Keratinocyte (primary cell): ENCODE data around the gene GOLGA6L7. TPM values are rescaled to one million over a fixed set of nuclear protein-coding genes. Genes with fewer than 3 reads are reported as not detected.
"Not testable (repeated sequence)": the region's sequence is repeated elsewhere in the genome, so short reads cannot be mapped to it uniquely, and the experiment has no call there.

Experiments used
- DNase-seq: peaks from one replicate; pipeline ENCODE4 v3.0.0-alpha.2; 2011; ENCODE audit warnings: low read depth, missing footprints, low spot score
- FAIRE-seq: peaks from 2 replicates; lab custom pipeline; 2011; peaks lifted over from hg19 to GRCh38; lab: Jason Lieb, UNC
- H2AFZ ChIP-seq: 2 replicates; pipeline ENCODE4 v1.6.0; 2012; ENCODE audit warnings: low read length, control low read depth, inconsistent platforms; ENCODE audit not compliant: control insufficient read depth
- H3K27ac ChIP-seq: 2 replicates; pipeline ENCODE4 v1.5.1; 2011; ENCODE audit warnings: low read length; ENCODE audit not compliant: control insufficient read depth, insufficient read depth
- H3K27me3 ChIP-seq: 3 replicates; pipeline ENCODE4 v1.6.0; 2011; ENCODE audit warnings: low read length; ENCODE audit not compliant: control insufficient read depth, insufficient read depth; ENCODE audit errors: extremely low read depth
- H3K36me3 ChIP-seq, 2 experiments: 2 replicates in 1 of 2; 3 replicates in 1 of 2; pipeline ENCODE4 v1.5.1; 2011; ENCODE audit warnings: low read length in 2 of 2, mild to moderate bottlenecking in 1 of 2; ENCODE audit not compliant: control insufficient read depth in 2 of 2, insufficient read depth in 2 of 2; ENCODE audit errors: extremely low read depth in 1 of 2
- H3K4me1 ChIP-seq: 3 replicates; pipeline ENCODE4 v1.5.1; 2011; ENCODE audit warnings: low read length; ENCODE audit not compliant: control insufficient read depth, insufficient read depth; ENCODE audit errors: extremely low read depth
- H3K4me2 ChIP-seq: 3 replicates; pipeline ENCODE4 v1.6.0; 2011; ENCODE audit warnings: low read depth, low read length; ENCODE audit not compliant: control insufficient read depth, insufficient read depth; ENCODE audit errors: extremely low read depth
- H3K4me3 ChIP-seq, 3 experiments: fragments of 200-600 bp in 1 of 3; sonication (generic) in 1 of 3; 2 replicates in 2 of 3; 3 replicates in 1 of 3; pipeline ENCODE4 v1.5.1; 2011 to 2016; ENCODE audit warnings: low read length in 3 of 3, mild to moderate bottlenecking in 3 of 3, control low read depth in 2 of 3, inconsistent platforms in 1 of 3, low read depth in 1 of 3, mixed read lengths in 1 of 3, mixed run types in 1 of 3, moderate library complexity in 1 of 3; ENCODE audit not compliant: control insufficient read depth in 2 of 3, insufficient read depth in 2 of 3; ENCODE audit errors: extremely low read depth in 1 of 3
- H3K79me2 ChIP-seq: 2 replicates; pipeline ENCODE4 v1.6.0; 2012; ENCODE audit warnings: low read length; ENCODE audit not compliant: control insufficient read depth, insufficient read depth
- H3K9ac ChIP-seq: 3 replicates; pipeline ENCODE4 v1.6.0; 2011; ENCODE audit warnings: low read length; ENCODE audit not compliant: control insufficient read depth, insufficient read depth; ENCODE audit errors: extremely low read depth
- H3K9me1 ChIP-seq: 3 replicates; pipeline ENCODE4 v1.6.0; 2011; ENCODE audit warnings: low read length; ENCODE audit not compliant: control insufficient read depth, insufficient read depth; ENCODE audit errors: extremely low read depth
- H3K9me3 ChIP-seq: 2 replicates; pipeline ENCODE4 v1.5.1; 2012; ENCODE audit warnings: low read depth, low read length; ENCODE audit not compliant: control insufficient read depth
- H4K20me1 ChIP-seq: 3 replicates; pipeline ENCODE4 v1.6.0; 2011; ENCODE audit warnings: low read length; ENCODE audit not compliant: control insufficient read depth, insufficient read depth; ENCODE audit errors: extremely low read depth
- dilution Hi-C: fragments of 300-500 bp; cut with MboI; formaldehyde crosslinking; loops from one replicate; pipeline ENCODE4 v1.7.0; 2020; ENCODE audit warnings: low sequenced_read_pairs; ENCODE audit not compliant: extremely low pct_ligation_motif_present
- polyA plus RNA-seq, 5 experiments: library from polyadenylated mRNA; depleted of rRNA in 3 of 5; stranded (reverse) in 3 of 5; stranded (forward) in 1 of 5; unstranded in 1 of 5; fragments of >200 nt; gene quantifications; 1 replicate in 1 of 5; 2 replicates in 3 of 5; 3 replicates in 1 of 5; pipeline versions ENCODE4 v1.2.1 to v1.2.3, GENCODE V29; 2011 to 2012; ENCODE audit warnings: missing spikeins in 2 of 5, low read depth in 1 of 5, low replicate concordance in 1 of 5

GOLGA6L7 gene
- polyA plus RNA-seq, 1 donor (not counting 4 experiments of a cell fraction or from before 2014, with no cell fraction given): not detected

- H2AFZ ChIP-seq, H3K36me3 ChIP-seq, H4K20me1 ChIP-seq, H3K79me2 ChIP-seq, H3K9me3 ChIP-seq, H3K4me1 ChIP-seq, H3K9ac ChIP-seq, FAIRE-seq, dilution Hi-C loops, H3K4me3 ChIP-seq, H3K27ac ChIP-seq, H3K4me2 ChIP-seq, DNase-seq, H3K27me3 ChIP-seq, H3K9me1 ChIP-seq: not testable (repeated sequence)
These were observed 6.2 kb downstream of the GOLGA6L7 start for GRCh38 chr15:28842210-28842609.

GRCh38 chr15:28840285-28840684, 8.2 kb downstream of the GOLGA6L7 start:
- H2AFZ ChIP-seq, H3K4me2 ChIP-seq, H3K79me2 ChIP-seq, H3K9me1 ChIP-seq, H4K20me1 ChIP-seq, DNase-seq, FAIRE-seq, H3K4me1 ChIP-seq, dilution Hi-C loops, H3K9ac ChIP-seq, H3K27ac ChIP-seq, H3K36me3 ChIP-seq, H3K4me3 ChIP-seq, H3K27me3 ChIP-seq, H3K9me3 ChIP-seq: not testable (repeated sequence)

- H3K4me2 ChIP-seq, H3K27me3 ChIP-seq, H3K36me3 ChIP-seq, H3K4me3 ChIP-seq, H3K9ac ChIP-seq, H3K4me1 ChIP-seq, DNase-seq, H3K79me2 ChIP-seq, H2AFZ ChIP-seq, FAIRE-seq, dilution Hi-C loops, H4K20me1 ChIP-seq, H3K9me1 ChIP-seq, H3K27ac ChIP-seq, H3K9me3 ChIP-seq: not testable (repeated sequence)
These were observed 13.4 kb downstream of the GOLGA6L7 start for GRCh38 chr15:28834957-28835585.

GRCh38 chr15:28831897-28832587, 16.4 kb downstream of the GOLGA6L7 start:
- H3K9ac ChIP-seq, H4K20me1 ChIP-seq, dilution Hi-C loops, H3K4me1 ChIP-seq, H3K36me3 ChIP-seq, H3K4me2 ChIP-seq, H3K79me2 ChIP-seq, DNase-seq, FAIRE-seq, H3K9me3 ChIP-seq, H2AFZ ChIP-seq, H3K9me1 ChIP-seq, H3K4me3 ChIP-seq, H3K27ac ChIP-seq, H3K27me3 ChIP-seq: not testable (repeated sequence)

- H3K27me3 ChIP-seq, H3K4me1 ChIP-seq, H3K4me2 ChIP-seq, H3K79me2 ChIP-seq, H3K9me1 ChIP-seq, H4K20me1 ChIP-seq, H3K9me3 ChIP-seq, dilution Hi-C loops, FAIRE-seq, DNase-seq, H3K36me3 ChIP-seq, H3K4me3 ChIP-seq, H3K9ac ChIP-seq, H3K27ac ChIP-seq, H2AFZ ChIP-seq: not testable (repeated sequence)
These were observed 27.0 kb downstream of the GOLGA6L7 start for GRCh38 chr15:28821420-28821819.
